ENCODE measurements around the gene LBX1.
"Not testable (repeated sequence)": the region's sequence is repeated elsewhere in the genome, so short reads cannot be mapped to it uniquely, and the experiment has no call there.

Gene LBX1

DNA sequence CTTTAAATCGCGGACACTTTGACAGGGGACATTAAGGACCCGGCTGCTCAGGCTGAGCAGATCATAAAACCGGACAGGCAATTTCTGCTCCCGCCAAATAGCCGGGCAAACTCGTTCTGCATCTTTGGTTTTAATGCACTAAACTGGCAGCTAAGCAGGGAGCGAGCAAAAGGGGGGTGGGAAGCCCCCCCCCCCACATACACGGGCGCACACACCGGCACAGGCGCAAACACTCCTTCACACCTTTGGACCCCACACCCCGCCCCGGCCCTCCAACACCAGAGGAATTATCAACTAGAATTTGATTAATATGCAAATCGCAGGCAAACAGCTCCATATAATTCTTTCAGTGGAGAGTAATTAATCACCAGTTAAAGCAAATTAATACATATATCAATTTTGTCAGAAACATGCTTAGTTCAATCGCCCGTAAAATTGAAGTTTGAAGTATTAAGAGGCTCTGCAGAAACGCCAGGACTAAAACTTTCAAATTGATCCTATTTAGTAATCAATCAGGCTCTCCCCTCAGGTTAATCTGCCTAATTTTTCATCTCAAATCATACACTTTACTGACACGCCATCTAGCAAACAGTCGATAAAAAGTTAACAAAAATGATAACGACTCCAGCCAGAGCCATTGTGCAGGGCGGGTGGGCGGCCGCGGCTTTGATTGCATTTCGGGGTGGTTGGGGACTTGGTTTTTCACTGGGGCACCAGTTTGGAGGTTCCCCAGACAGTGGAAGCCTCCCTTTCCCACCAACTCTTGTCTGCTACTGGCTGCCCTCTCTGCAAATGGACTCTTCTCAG is 9.9 kb downstream of the LBX1 start:
- no peak for TF ChIP-seq JUND (IDR thresholded peaks at IDR 0.05; ENCODE audit: low read depth)
- peak in 1 of 2 experiments; percentile 76 for DNase-seq (ENCODE audit: low read depth in 1 of 2, low spot score in 1 of 2)
- in situ Hi-C loops (cut with HindIII; ENCODE audit: low pct_unique_long_range_greater_than_20kb, low sequenced_read_pairs) = no loop called here

GRCh38 chr10:101218351-101219138 is 10.7 kb downstream of the LBX1 start:
- DNase-seq (ENCODE audit: low read depth in 1 of 2, low spot score in 1 of 2) = no peak
- in situ Hi-C loops (cut with HindIII; ENCODE audit: low pct_unique_long_range_greater_than_20kb, low sequenced_read_pairs) = no loop called here
- no peak for TF ChIP-seq JUND (IDR thresholded peaks at IDR 0.05; ENCODE audit: low read depth)

GRCh38 chr10:101217450-101218281 is 11.6 kb downstream of the LBX1 start:
- TF ChIP-seq JUND (IDR thresholded peaks at IDR 0.05; ENCODE audit: low read depth) = no peak
- in situ Hi-C loops (cut with HindIII; ENCODE audit: low pct_unique_long_range_greater_than_20kb, low sequenced_read_pairs) = no loop called here

GRCh38 chr10:101217044-101217425 is 12.2 kb downstream of the LBX1 start:
- in situ Hi-C loops (cut with HindIII; ENCODE audit: low pct_unique_long_range_greater_than_20kb, low sequenced_read_pairs) = no loop called here
- no peak for TF ChIP-seq JUND (IDR thresholded peaks at IDR 0.05; ENCODE audit: low read depth)

More at GRCh38 chr10:101217450-101218281, 11.6 kb downstream of the LBX1 start:
- DNase-seq (ENCODE audit: low read depth in 1 of 2, low spot score in 1 of 2) = peak; percentile 61 to 69

GRCh38 chr10:101216207-101217043 is 12.8 kb downstream of the LBX1 start:
- in situ Hi-C loops (cut with HindIII; ENCODE audit: low pct_unique_long_range_greater_than_20kb, low sequenced_read_pairs) = no loop called here
- no peak for DNase-seq (ENCODE audit: low read depth in 1 of 2, low spot score in 1 of 2)

More at GRCh38 chr10:101217044-101217425, 12.2 kb downstream of the LBX1 start:
- DNase-seq (ENCODE audit: low read depth in 1 of 2, low spot score in 1 of 2) = no peak

GRCh38 chr10:101215397-101216206 is 13.7 kb downstream of the LBX1 start:
- no peak for TF ChIP-seq JUND (IDR thresholded peaks at IDR 0.05; ENCODE audit: low read depth)
- no peak for DNase-seq (ENCODE audit: low read depth in 1 of 2, low spot score in 1 of 2)
- in situ Hi-C loops (cut with HindIII; ENCODE audit: low pct_unique_long_range_greater_than_20kb, low sequenced_read_pairs) = no loop called here

More at GRCh38 chr10:101216207-101217043, 12.8 kb downstream of the LBX1 start:
- TF ChIP-seq JUND (IDR thresholded peaks at IDR 0.05; ENCODE audit: low read depth) = no peak

- in situ Hi-C loops (cut with HindIII; ENCODE audit: low pct_unique_long_range_greater_than_20kb, low sequenced_read_pairs) = no loop called here
- peak; percentile 74 to 78 for DNase-seq (ENCODE audit: low read depth in 1 of 2, low spot score in 1 of 2)
- no peak for TF ChIP-seq JUND (IDR thresholded peaks at IDR 0.05; ENCODE audit: low read depth)
These were observed 14.5 kb downstream of the LBX1 start for GRCh38 chr10:101214446-101215396.

DNA sequence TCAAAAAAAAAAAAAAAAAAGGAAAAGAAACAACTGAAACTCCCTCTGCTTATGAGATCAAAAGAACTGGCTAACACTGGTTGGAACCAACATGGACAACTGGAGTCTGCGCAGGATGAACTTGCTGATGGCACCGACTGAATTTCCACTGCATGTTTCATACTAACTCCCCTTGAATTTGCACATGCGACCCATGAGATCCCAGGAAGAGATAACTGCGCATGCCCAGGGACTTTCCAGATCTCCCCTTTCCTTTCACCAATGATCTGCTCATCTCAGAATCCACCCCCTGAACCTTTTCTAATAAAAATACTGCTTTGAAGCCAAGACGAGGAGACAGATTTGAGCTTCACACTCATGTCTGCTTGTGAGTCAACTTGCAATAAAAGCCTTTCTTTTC is 20.7 kb downstream of the LBX1 start:
- in situ Hi-C loops (cut with HindIII; ENCODE audit: low pct_unique_long_range_greater_than_20kb, low sequenced_read_pairs) = no loop called here
- no peak for TF ChIP-seq JUND (IDR thresholded peaks at IDR 0.05; ENCODE audit: low read depth)

DNA sequence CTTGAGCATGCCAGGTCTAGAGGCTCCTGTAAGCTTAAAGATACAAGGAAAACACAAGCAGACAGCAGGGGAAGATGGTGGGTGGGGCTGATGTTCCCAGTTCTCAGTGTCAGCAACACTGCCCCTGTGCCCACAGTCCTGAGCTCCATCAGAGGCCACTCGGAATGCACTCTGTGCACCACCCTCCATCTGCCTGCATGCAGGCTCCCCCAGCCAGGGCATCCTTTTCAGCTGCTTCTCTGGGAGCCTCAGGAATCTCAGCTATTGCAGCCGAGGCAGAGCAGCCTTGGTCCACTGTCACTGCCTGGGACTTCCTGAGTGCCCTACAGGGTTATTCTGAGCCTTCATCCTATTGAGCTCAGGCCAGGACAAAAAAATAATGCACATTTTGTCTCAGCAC is 22.2 kb downstream of the LBX1 start:
- no peak for TF ChIP-seq JUND (IDR thresholded peaks at IDR 0.05; ENCODE audit: low read depth)
- in situ Hi-C loops (cut with HindIII; ENCODE audit: low pct_unique_long_range_greater_than_20kb, low sequenced_read_pairs) = no loop called here
- DNase-seq (ENCODE audit: low read depth in 1 of 2, low spot score in 1 of 2) = no peak

More for the DNA sequence above, 20.7 kb downstream of the LBX1 start:
- DNase-seq (ENCODE audit: low read depth in 1 of 2, low spot score in 1 of 2) = no peak

DNA sequence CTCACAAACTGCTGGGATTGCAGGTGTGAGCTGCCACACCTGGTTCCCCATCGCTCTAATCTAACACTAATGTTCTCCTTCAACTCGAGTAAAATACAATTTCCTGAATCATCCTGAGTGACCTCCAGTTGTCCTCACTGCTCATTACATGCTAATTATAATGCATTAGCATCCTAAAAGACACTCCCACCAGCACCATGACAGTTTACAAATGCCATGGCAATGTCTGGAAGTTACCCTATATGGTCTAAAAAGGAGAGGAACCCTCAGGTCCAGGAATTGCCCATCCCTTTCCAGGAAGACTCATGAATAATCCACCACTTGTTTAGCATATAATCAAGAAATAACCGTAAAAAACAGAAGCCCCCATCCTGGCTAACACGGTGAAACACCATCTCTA is 26.6 kb downstream of the LBX1 start:
- DNase-seq (ENCODE audit: low read depth in 1 of 2, low spot score in 1 of 2); in situ Hi-C loops (cut with HindIII; ENCODE audit: low pct_unique_long_range_greater_than_20kb, low sequenced_read_pairs): not testable (repeated sequence)

- in situ Hi-C loops (cut with HindIII; ENCODE audit: low pct_unique_long_range_greater_than_20kb, low sequenced_read_pairs); DNase-seq (ENCODE audit: low read depth in 1 of 2, low spot score in 1 of 2): not testable (repeated sequence)
These were observed 30.8 kb downstream of the LBX1 start for GRCh38 chr10:101198326-101198977.

All from T47D (cell line).